ENCODE data around the gene ITPA. TPM values are rescaled to one million over a fixed set of nuclear protein-coding genes. Genes with fewer than 3 reads are reported as not detected.

Gene ITPA
- total RNA-seq, 1 donor from 2014 or later: 52.5 TPM

GRCh38 chr20:3173610-3174441, 35.5 kb upstream of the ITPA start:
- peak overlapping the region; percentile 76 to 95 for H3K4me3 ChIP-seq
- no peak for DNase-seq (ENCODE audit: extremely low spot score in 2 of 2)
- H3K36me3 ChIP-seq: no peaks in the 10 kb centered on the region
- H3K27ac ChIP-seq: peak overlapping the region; percentile 81
- H3K4me1 ChIP-seq: peaks cover 21% of the 10 kb centered on the region
- TF ChIP-seq POLR2A (IDR thresholded peaks at IDR 0.05) (no peak), POLR2AphosphoS5 (IDR thresholded peaks at IDR 0.05; ENCODE audit: insufficient read depth in 1 of 2, low read depth in 1 of 2) (peak in 1 of 2 donors; percentile 72)
- intact Hi-C loops (cut with DNase I): no loop called here
- H3K9me3 ChIP-seq: no peaks in the 10 kb centered on the region
- H3K27me3 ChIP-seq: no peaks in the 10 kb centered on the region

- intact Hi-C loops (cut with DNase I): no loop called here
- Histone ChIP-seq H3K4me3 (peak overlapping the region; percentile 76 to 95), H3K9me3 (no peaks in the 10 kb centered on the region), H3K36me3 (no peaks in the 10 kb centered on the region), H3K27me3 (no peaks in the 10 kb centered on the region), H3K27ac (peak overlapping the region; percentile 81), H3K4me1 (peaks cover 21% of the 10 kb centered on the region)
- TF ChIP-seq POLR2AphosphoS5 (IDR thresholded peaks at IDR 0.05; ENCODE audit: insufficient read depth in 1 of 2, low read depth in 1 of 2) (no peak), POLR2A (IDR thresholded peaks at IDR 0.05) (no peak)
- TF ChIP-seq, protein P1, sequence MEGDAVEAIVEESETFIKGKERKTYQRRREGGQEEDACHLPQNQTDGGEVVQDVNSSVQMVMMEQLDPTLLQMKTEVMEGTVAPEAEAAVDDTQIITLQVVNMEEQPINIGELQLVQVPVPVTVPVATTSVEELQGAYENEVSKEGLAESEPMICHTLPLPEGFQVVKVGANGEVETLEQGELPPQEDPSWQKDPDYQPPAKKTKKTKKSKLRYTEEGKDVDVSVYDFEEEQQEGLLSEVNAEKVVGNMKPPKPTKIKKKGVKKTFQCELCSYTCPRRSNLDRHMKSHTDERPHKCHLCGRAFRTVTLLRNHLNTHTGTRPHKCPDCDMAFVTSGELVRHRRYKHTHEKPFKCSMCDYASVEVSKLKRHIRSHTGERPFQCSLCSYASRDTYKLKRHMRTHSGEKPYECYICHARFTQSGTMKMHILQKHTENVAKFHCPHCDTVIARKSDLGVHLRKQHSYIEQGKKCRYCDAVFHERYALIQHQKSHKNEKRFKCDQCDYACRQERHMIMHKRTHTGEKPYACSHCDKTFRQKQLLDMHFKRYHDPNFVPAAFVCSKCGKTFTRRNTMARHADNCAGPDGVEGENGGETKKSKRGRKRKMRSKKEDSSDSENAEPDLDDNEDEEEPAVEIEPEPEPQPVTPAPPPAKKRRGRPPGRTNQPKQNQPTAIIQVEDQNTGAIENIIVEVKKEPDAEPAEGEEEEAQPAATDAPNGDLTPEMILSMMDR (IDR thresholded peaks at IDR 0.05): no peak
- DNase-seq (ENCODE audit: extremely low spot score in 2 of 2): no peak
Observed at GRCh38 chr20:3174442-3175261, 34.6 kb upstream of the ITPA start.

DNA sequence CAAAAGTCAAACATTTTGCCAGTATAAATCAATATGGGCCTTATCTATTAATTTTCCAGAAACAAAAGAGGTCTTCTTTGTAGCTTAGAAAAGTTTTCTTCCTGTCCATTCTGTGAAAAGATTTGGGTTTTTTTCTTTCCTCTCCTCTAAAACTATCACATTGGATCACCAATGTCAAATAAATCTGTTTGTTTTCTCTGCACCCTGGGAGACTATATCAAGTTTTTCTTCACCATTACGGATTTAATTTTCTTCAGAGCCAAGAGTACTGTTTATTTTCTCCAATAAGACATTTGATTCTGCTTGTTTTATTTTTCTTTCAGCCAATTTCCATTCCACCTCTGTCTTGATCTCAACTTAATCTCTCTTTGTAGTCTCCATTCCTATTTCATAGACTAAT, 34.0 kb upstream of the ITPA start:
- no peak overlapping the region for H3K27ac ChIP-seq
- intact Hi-C loops (cut with DNase I): no loop called here
- H3K9me3 ChIP-seq: no peaks in the 10 kb centered on the region
- H3K36me3 ChIP-seq: no peaks in the 10 kb centered on the region
- peaks cover 21% of the 10 kb centered on the region for H3K4me1 ChIP-seq
- H3K27me3 ChIP-seq: no peaks in the 10 kb centered on the region
- TF ChIP-seq POLR2AphosphoS5 (IDR thresholded peaks at IDR 0.05; ENCODE audit: insufficient read depth in 1 of 2, low read depth in 1 of 2) (no peak), POLR2A (IDR thresholded peaks at IDR 0.05) (no peak)
- no peak overlapping the region for H3K4me3 ChIP-seq
- no peak for DNase-seq (ENCODE audit: extremely low spot score in 2 of 2)

- TF ChIP-seq, protein P1 (IDR thresholded peaks at IDR 0.05): no peak
- TF ChIP-seq POLR2AphosphoS5 (IDR thresholded peaks at IDR 0.05; ENCODE audit: insufficient read depth in 1 of 2, low read depth in 1 of 2) (no peak), POLR2A (IDR thresholded peaks at IDR 0.05) (no peak)
- Histone ChIP-seq H3K27me3 (no peaks in the 10 kb centered on the region), H3K4me1 (peaks cover 10% of the 10 kb centered on the region), H3K27ac (no peak overlapping the region), H3K4me3 (no peak overlapping the region), H3K9me3 (no peaks in the 10 kb centered on the region), H3K36me3 (no peaks in the 10 kb centered on the region)
- no peak for DNase-seq (ENCODE audit: extremely low spot score in 2 of 2)
- intact Hi-C loops (cut with DNase I): no loop called here
Observed at GRCh38 chr20:3177746-3178485, 31.4 kb upstream of the ITPA start.

GRCh38 chr20:3180319-3180718, 29.0 kb upstream of the ITPA start:
- H3K4me3 ChIP-seq: no peak overlapping the region
- H3K4me1 ChIP-seq: no peaks in the 10 kb centered on the region
- no peak for DNase-seq (ENCODE audit: extremely low spot score in 2 of 2)
- intact Hi-C loops (cut with DNase I): no loop called here
- no peaks in the 10 kb centered on the region for H3K9me3 ChIP-seq
- TF ChIP-seq POLR2A (IDR thresholded peaks at IDR 0.05) (no peak), POLR2AphosphoS5 (IDR thresholded peaks at IDR 0.05; ENCODE audit: insufficient read depth in 1 of 2, low read depth in 1 of 2) (no peak)
- TF ChIP-seq, protein P1 (IDR thresholded peaks at IDR 0.05): no peak
- H3K27ac ChIP-seq: no peak overlapping the region
- H3K27me3 ChIP-seq: no peaks in the 10 kb centered on the region
- H3K36me3 ChIP-seq: no peaks in the 10 kb centered on the region
